Natural killer cell (primary cell): ENCODE results near the gene RIMS4. TPM values are rescaled to one million over a fixed set of nuclear protein-coding genes. Genes with fewer than 3 reads are reported as not detected.
"Not testable (repeated sequence)": the region's sequence is repeated elsewhere in the genome, so short reads cannot be mapped to it uniquely, and the experiment has no call there.

ENCODE experiments used
- ATAC-seq, 3 donors: fragments of 150-1000 bp in 2 of 3; fragments of 200-7000 bp in 1 of 3; cut with Tn5 transposase; 1 replicate in 1 of 3; 2 replicates in 2 of 3; pipeline ENCODE4 v1.10.0; 2021; ENCODE audit warnings: mild to moderate bottlenecking in 2 of 3, moderate library complexity in 2 of 3
- DNase-seq, 2 donors: peaks; one replicate each; pipeline versions ENCODE4 v3.0.0 to v3.0.0-alpha.2; 2013 to 2021; ENCODE audit warnings: mixed read lengths in 1 of 2
- H3K27ac ChIP-seq: one replicate; pipeline ENCODE4 v1.5.1; 2013; ENCODE audit warnings: mild to moderate bottlenecking, low read length
- H3K27me3 ChIP-seq: one replicate; pipeline ENCODE4 v1.6.1; 2013; ENCODE audit warnings: low read length; ENCODE audit not compliant: control insufficient read depth, insufficient read depth
- H3K36me3 ChIP-seq: one replicate; pipeline ENCODE4 v1.6.1; 2013; ENCODE audit warnings: low read length; ENCODE audit not compliant: control insufficient read depth, insufficient read depth
- H3K4me1 ChIP-seq: one replicate; pipeline ENCODE4 v1.6.1; 2013; ENCODE audit warnings: low read length; ENCODE audit not compliant: control insufficient read depth, insufficient read depth
- H3K4me3 ChIP-seq: one replicate; pipeline ENCODE4 v1.5.1; 2013; ENCODE audit warnings: low read length
- H3K9me3 ChIP-seq: one replicate; pipeline ENCODE4 v1.6.1; 2013; ENCODE audit warnings: low read length; ENCODE audit not compliant: control insufficient read depth, insufficient read depth
- H3K27ac Mint-ChIP-seq, 2 donors: one replicate each; pipeline ENCODE4 v1.8.0; 2022; ENCODE audit warnings: mild to moderate bottlenecking in 2 of 2, mixed read lengths in 2 of 2, moderate library complexity in 1 of 2
- H3K27me3 Mint-ChIP-seq, 2 donors: one replicate each; pipeline ENCODE4 v1.8.0; 2022; ENCODE audit warnings: low read depth in 2 of 2, mixed read lengths in 2 of 2
- H3K36me3 Mint-ChIP-seq: one replicate; pipeline ENCODE4 v1.8.0; 2022; ENCODE audit warnings: mixed read lengths
- H3K4me1 Mint-ChIP-seq, 2 donors: one replicate each; pipeline ENCODE4 v1.8.0; 2022; ENCODE audit warnings: mixed read lengths in 2 of 2
- H3K4me3 Mint-ChIP-seq: one replicate; pipeline ENCODE4 v1.8.0; 2022; ENCODE audit warnings: mild to moderate bottlenecking, moderate library complexity, mixed read lengths
- H3K9me3 Mint-ChIP-seq, 2 donors: one replicate each; pipeline ENCODE4 v1.8.0; 2022; ENCODE audit warnings: mixed read lengths in 2 of 2
- WGBS: methylation state at CpG from one replicate; pipeline ENCODE4 v1.1.7; 2013; ENCODE audit warnings: missing lambda C conversion rate; ENCODE audit not compliant: insufficient coverage; 5-methylcytosine and 5-hydroxymethylcytosine counted together
- intact Hi-C: fragments of 100-400 bp; cut with micrococcal nuclease; formaldehyde crosslinking; loops from one replicate; pipeline ENCODE4 v1.14.2; 2022
- total RNA-seq, 4 donors: library from RNA; stranded (reverse); fragments of 120-200 nt in 1 of 4; gene quantifications; one replicate each; pipeline versions ENCODE4 v1.2.3 to v1.2.4, GENCODE V29; 2013 to 2022
- TF ChIP-seq, protein P1 (sequence below): fragments of 200-600 bp; IDR thresholded peaks from one replicate; pipeline ENCODE4 v1.8.0; 2022; ENCODE audit warnings: antibody characterized with exemption

The RIMS4 gene
- total RNA-seq, 3 donors from 2014 or later (not counting 1 experiment from before 2014, with no cell fraction given) = not detected

DNA sequence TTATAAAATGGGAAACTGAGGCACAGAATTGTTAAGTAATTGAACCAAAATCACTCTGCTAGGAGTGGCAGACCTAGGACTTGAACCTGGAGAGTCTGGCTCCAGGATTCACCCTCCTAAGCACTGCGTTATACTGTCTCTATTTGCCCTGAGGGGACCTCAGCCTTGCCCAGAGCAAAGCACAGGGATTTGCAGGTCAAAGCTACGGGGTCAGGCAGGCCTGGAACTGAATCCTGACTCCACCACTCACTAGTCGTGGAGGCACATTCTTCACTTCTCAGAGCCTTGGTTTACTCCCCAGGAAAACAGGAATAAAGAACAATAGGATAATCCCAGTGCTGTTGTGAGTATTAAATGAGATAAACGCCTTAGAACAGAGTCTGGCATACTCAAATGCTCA lies 45.3 kb downstream of the RIMS4 start:
- H3K9me3 ChIP-seq = no peaks in the 10 kb centered on the region
- H3K27me3 ChIP-seq = no peaks in the 10 kb centered on the region
- Mint-ChIP-seq H3K4me1 (no peaks in the 10 kb centered on the region), H3K27ac (no peak overlapping the region), H3K27me3 (peaks cover 16 to 17% of the 10 kb centered on the region in 2 donors), H3K4me3 (no peak overlapping the region), H3K36me3 (no peaks in the 10 kb centered on the region), H3K9me3 (no peaks in the 10 kb centered on the region)
- DNase-seq = no peak
- no peak overlapping the region for H3K4me3 ChIP-seq
- TF ChIP-seq, protein P1, sequence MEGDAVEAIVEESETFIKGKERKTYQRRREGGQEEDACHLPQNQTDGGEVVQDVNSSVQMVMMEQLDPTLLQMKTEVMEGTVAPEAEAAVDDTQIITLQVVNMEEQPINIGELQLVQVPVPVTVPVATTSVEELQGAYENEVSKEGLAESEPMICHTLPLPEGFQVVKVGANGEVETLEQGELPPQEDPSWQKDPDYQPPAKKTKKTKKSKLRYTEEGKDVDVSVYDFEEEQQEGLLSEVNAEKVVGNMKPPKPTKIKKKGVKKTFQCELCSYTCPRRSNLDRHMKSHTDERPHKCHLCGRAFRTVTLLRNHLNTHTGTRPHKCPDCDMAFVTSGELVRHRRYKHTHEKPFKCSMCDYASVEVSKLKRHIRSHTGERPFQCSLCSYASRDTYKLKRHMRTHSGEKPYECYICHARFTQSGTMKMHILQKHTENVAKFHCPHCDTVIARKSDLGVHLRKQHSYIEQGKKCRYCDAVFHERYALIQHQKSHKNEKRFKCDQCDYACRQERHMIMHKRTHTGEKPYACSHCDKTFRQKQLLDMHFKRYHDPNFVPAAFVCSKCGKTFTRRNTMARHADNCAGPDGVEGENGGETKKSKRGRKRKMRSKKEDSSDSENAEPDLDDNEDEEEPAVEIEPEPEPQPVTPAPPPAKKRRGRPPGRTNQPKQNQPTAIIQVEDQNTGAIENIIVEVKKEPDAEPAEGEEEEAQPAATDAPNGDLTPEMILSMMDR = no peak
- H3K36me3 ChIP-seq = no peaks in the 10 kb centered on the region
- H3K4me1 ChIP-seq = no peaks in the 10 kb centered on the region
- H3K27ac ChIP-seq = no peak overlapping the region
- intact Hi-C loops = no loop called here
- no peak for ATAC-seq
- WGBS = 60% methylated on average over 3 of the region's 4 CpGs

DNA sequence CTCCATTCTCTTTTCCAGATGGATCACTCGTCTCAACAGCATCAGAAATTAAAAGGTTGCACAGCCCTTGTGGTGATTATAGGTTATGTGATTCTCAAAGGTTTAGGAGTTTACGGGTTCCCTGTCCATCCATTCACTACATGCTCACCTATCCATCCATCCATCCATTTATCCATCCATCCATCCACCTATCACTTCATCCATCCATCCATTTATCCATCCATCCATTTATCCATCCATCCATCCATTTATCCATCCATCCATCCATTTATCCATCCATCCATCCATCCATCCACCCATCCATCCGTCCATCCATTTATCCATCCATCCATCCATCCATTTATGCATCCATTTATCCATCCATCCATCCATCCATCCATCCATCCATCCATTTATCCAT lies 46.5 kb downstream of the RIMS4 start:
- H3K27me3 ChIP-seq, H3K4me3 ChIP-seq, H3K9me3 ChIP-seq, H3K4me3 Mint-ChIP-seq, H3K36me3 Mint-ChIP-seq, DNase-seq, ATAC-seq, H3K4me1 Mint-ChIP-seq, H3K9me3 Mint-ChIP-seq, H3K27ac Mint-ChIP-seq, H3K27ac ChIP-seq, H3K36me3 ChIP-seq, H3K4me1 ChIP-seq, intact Hi-C loops: not testable (repeated sequence)
- peaks cover 13 to 22% of the 10 kb centered on the region in 2 donors for H3K27me3 Mint-ChIP-seq
- WGBS = 89% methylated on average over 3 of the region's 3 CpGs

DNA sequence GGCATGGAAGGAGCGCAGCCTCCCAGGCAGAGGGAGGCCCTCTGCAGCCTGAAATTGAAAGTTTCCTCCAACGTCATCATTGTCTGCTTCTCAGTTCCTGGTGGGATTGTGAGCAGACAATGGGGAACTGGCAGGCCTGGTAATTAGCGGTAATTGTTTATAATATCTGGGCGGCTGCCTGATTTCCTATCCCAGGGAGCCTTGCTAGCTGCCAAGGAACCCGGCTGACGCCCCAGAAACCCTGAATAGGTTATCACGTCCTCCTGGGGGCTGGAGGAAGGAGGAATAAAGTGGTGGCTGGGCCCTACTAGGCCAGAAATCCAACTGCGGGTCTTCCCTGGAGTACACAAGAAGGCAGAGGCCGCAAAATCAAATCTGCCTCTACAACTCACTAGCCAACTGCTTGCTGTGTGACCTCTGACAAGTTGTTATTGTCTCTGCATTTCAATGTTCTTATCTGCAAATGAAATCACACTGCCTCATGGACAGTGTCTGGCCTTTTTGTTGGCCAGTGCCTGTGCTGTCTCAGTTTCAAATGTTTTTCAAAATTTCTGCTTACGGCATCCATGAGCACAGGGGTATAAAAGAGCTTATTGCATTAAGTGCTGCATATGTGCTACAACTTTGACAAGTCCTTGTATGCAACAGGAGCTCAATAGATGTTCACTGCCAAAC lies 47.7 kb downstream of the RIMS4 start:
- intact Hi-C loops = no loop called here
- Histone ChIP-seq H3K9me3 (no peaks in the 10 kb centered on the region), H3K27me3 (no peaks in the 10 kb centered on the region), H3K27ac (no peak overlapping the region), H3K36me3 (no peaks in the 10 kb centered on the region), H3K4me1 (no peaks in the 10 kb centered on the region), H3K4me3 (no peak overlapping the region)
- no peak overlapping the region for H3K4me3 Mint-ChIP-seq
- DNase-seq (no peak), ATAC-seq (no peak)
- no peaks in the 10 kb centered on the region for H3K4me1 Mint-ChIP-seq
- no peak overlapping the region for H3K27ac Mint-ChIP-seq
- TF ChIP-seq, protein P1 = no peak
- no peaks in the 10 kb centered on the region for H3K36me3 Mint-ChIP-seq
- H3K27me3 Mint-ChIP-seq = peaks cover 13 to 16% of the 10 kb centered on the region in 2 donors
- no peaks in the 10 kb centered on the region for H3K9me3 Mint-ChIP-seq
- 82% methylated on average over 10 of the region's 10 CpGs for WGBS

DNA sequence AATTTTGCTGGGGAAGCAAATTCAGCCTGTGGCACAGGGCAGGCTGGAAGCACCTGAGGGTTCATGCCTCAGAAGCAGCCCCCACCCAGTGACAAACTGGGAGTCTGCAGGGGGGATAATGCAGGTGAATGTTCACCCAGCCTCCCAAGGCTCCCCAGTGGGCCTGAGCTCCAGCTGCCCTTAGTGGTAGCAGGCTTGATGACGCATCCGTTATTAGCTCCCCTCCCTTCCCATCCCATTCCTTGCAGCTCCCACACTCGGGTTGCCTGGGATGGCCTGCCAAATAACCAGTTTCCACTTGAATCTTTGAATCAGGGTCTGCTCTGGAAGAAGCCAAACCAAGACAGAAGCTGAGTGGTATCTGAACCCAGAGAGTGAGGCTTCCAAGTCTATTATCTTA lies 48.9 kb downstream of the RIMS4 start:
- TF ChIP-seq, protein P1 = no peak

More for the DNA sequence above, 48.9 kb downstream of the RIMS4 start:
- H3K27ac Mint-ChIP-seq = no peak overlapping the region
- Histone ChIP-seq H3K9me3 (no peaks in the 10 kb centered on the region), H3K27me3 (no peaks in the 10 kb centered on the region), H3K27ac (no peak overlapping the region), H3K4me1 (no peaks in the 10 kb centered on the region), H3K36me3 (no peaks in the 10 kb centered on the region), H3K4me3 (no peak overlapping the region)
- H3K36me3 Mint-ChIP-seq = no peaks in the 10 kb centered on the region
- no peaks in the 10 kb centered on the region for H3K4me1 Mint-ChIP-seq
- intact Hi-C loops = no loop called here
- no peaks in the 10 kb centered on the region for H3K9me3 Mint-ChIP-seq
- 87% methylated on average over 3 of the region's 3 CpGs for WGBS
- H3K4me3 Mint-ChIP-seq = no peak overlapping the region
- no peak for ATAC-seq
- peaks cover 12 to 16% of the 10 kb centered on the region in 2 donors for H3K27me3 Mint-ChIP-seq
- no peak for DNase-seq
